ENCODE measurements around the gene KIF13A.

GRCh38 chr6:17828149-17828548 lies 159.3 kb downstream of the KIF13A start:
- TF ChIP-seq CTCF (IDR thresholded peaks at IDR 0.05) (no peak), POLR2A (IDR thresholded peaks at IDR 0.05) (no peak)
